HK-2 (cell line): ENCODE measurements around the gene COTL1.

Source experiments
- DNase-seq: peaks from one replicate; pipeline ENCODE4 v3.0.0-alpha.2; 2018; ENCODE audit not compliant: unreplicated experiment

COTL1 gene

DNA sequence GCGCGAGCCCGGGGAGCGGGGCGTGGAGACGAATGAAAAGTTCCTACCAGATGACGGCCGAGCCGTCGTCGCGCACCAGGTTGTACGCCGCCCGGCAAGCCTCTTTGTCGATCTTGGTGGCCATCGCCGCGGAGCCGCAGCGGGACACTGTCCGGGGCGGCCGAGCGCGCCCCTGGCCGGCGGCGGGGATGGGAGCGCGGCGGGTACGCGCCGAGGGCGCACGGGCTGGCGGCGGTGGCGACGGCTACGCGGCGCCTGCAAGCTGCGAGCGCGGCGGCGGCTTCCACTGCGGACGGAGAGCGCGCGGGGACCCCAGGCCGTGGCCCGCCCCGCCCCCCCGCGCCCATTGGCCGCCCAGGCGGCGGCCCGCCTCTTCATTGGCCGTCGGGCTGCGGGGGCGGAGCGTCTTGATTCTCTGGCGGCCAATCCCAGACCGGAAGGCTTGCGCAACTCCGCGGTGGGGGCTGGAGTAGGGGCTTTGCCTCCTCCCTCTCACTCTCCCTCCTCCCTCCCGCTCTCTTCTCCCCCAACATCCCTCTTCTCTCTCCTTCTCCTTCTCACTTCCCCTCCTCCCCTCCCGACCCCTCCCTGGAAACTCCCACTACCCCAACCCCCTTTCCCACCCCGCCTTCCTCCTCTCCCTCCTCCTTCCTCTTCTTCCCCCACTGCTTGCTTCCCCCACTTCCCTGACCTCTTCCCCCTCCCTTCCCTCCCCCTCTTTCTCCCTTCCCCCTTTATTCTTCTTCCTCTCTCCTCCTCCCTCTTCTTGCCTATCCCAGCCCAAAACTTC, at the start of gene COTL1:
Gene COTL1, minus strand, starts transcription at position 288 of the 790 bp plus-strand sequence. Its CDS starts 164 bp downstream, at position 124.
- DNase-seq: peak; percentile 96

DNA sequence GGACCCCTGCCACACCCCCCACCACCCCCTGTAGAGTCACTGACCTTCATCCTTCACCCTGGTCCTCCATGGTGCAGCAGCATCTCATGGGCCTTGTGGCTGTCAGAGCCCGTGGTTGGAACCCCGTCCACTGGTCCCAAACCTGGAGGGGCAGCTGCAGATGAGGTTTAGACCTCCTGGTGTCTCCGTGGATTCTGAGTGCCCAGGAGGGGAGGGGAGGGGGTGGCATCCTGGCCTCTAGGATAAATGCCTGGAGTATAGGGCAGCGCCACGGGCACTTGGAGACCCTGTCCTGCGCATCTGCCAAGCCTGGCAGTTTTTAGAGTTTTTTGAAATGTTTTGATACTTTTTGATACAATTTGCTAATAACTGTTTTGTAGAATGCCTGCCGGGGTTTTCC, 48.0 kb upstream of the COTL1 start:
- no peak for DNase-seq

- no peak for DNase-seq
Observed at GRCh38 chr16:84665359-84665758, 47.5 kb upstream of the COTL1 start.

- no peak for DNase-seq
Observed at GRCh38 chr16:84663433-84664101, 45.7 kb upstream of the COTL1 start.

DNA sequence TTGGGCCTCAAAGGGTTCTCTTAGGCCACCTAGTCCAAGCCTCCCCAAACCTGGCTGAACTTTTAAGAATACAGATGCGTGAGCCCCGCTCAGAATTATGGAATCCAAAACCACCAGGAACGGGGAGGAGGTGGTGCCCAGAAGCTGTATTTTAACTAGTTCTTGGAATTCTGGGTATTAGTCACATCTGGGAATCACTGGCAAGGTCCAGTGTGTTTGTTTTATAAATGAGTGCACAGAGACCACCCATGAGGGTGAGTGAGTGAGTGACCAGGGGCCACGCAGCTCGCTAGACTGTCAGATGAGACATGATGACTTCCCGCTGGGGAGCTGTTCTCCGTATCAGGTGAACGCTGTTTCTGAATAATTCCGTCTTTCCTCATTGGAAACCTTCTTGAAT, 44.6 kb upstream of the COTL1 start:
- DNase-seq: no peak

- DNase-seq: no peak
Observed at GRCh38 chr16:84661418-84662060, 43.7 kb upstream of the COTL1 start.

DNA sequence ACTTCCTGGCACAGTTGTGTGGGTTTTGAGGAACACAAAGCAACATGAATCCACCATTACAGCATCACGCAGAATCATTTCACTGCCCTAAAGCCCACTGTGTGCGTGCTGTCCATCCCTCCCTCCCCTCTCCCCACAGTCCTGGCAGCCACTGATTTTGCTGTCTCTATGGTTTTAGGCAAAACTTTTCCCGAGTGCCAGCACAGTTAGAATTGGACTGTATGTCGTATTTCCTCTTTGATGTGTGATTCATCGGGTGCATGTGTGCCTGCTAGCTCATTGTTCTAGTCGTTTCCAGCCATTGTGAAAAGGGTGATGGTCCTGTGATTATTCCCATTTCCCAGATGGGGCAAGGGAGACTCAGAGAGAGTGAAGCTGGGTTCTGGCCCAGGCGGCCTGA, 43.1 kb upstream of the COTL1 start:
- no peak for DNase-seq

DNA sequence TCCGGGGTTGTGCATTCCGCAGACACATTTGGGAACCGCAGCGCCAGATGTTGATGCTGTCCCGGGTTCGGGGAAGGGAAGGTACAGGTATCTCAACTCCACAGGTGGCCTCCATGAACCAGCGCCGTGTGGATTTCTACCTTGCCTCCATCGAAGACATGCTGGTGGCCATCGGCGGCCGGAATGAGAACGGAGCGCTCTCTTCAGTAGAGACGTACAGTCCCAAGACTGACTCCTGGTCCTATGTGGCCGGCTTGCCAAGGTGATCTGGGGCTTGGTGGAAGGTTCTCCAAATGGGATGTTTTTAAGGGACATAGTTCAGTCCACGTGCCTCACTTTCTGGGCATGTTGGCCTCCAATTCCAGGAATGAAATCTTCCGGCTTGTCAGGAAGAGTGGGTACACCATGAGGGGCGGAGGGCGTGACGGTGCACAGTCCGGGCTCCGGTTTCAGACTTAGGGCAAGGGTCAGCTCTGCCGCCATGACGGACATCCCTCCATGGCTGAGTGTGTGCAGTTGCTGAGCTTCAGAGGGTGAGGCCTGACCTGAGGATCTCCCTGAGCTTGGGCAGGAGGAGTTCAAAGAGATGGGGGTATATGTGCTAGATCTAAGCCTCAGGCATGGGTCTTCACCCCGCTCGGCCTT, 41.9 kb upstream of the COTL1 start:
- DNase-seq: no peak

- no peak for DNase-seq
Observed at GRCh38 chr16:84658690-84659089, 40.8 kb upstream of the COTL1 start.

GRCh38 chr16:84657229-84657837, 39.5 kb upstream of the COTL1 start:
- DNase-seq: no peak

DNA sequence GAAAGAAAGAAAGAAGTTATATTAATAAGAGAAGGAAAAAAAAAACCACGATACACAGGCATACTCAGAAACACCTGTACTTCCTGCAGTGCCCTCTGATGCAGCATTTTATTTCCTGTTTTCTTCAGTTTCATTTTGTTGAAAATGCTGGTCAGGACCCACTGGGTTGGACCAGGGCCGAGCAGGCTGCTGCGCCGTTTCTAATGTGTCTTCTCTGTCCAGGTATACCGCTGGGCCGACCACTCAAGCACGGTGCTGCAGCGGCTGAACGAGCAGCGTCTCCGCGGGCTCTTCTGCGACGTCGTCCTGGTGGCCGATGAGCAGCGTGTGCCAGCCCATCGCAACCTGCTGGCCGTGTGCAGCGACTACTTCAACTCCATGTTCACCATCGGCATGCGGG, 38.8 kb upstream of the COTL1 start:
- DNase-seq: no peak

DNA sequence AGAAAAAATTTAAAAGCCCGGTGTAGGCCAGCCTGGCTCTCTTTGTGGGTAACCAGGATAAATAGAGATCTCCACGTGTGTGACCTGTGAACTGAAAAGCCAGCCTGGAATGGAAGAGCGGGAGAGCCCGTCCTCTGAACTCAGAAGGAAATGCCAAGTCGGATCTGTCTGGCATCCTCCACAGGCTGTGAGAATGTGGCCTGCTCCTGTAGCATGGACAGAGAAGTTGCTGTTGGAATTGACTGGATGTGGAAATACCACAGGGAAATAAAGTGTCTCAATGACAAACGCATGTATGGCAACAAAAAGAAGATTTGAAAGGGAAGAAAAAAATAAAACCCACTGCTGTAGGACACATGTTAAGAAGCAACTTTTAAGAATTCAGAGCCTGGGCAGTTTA, 37.1 kb upstream of the COTL1 start:
- no peak for DNase-seq

- no peak for DNase-seq
Observed at GRCh38 chr16:84654238-84654637, 36.4 kb upstream of the COTL1 start.

- DNase-seq: no peak
Observed at GRCh38 chr16:84652566-84652965, 34.7 kb upstream of the COTL1 start.

GRCh38 chr16:84650062-84650991, 32.4 kb upstream of the COTL1 start:
- DNase-seq: peak; percentile 37

GRCh38 chr16:84649511-84649861, 31.6 kb upstream of the COTL1 start:
- no peak for DNase-seq

GRCh38 chr16:84648595-84649510, 31.0 kb upstream of the COTL1 start:
- DNase-seq: peak; percentile 40

- peak; percentile 39 for DNase-seq
Observed at GRCh38 chr16:84647828-84648594, 30.1 kb upstream of the COTL1 start, which contains the start of gene KLHL36. KLHL36 (plus strand) TSS chr16:84648511; CDS start chr16:84650868, 2,357 bp downstream.

- DNase-seq: no peak
Observed at GRCh38 chr16:84643674-84644073, 25.8 kb upstream of the COTL1 start.
